ENCODE results near the gene OR1C1. TPM values are rescaled to one million over a fixed set of nuclear protein-coding genes. Genes with fewer than 3 reads are reported as not detected.
"Not testable (repeated sequence)": the region's sequence is repeated elsewhere in the genome, so short reads cannot be mapped to it uniquely, and the experiment has no call there.

OR1C1 gene, protein sequence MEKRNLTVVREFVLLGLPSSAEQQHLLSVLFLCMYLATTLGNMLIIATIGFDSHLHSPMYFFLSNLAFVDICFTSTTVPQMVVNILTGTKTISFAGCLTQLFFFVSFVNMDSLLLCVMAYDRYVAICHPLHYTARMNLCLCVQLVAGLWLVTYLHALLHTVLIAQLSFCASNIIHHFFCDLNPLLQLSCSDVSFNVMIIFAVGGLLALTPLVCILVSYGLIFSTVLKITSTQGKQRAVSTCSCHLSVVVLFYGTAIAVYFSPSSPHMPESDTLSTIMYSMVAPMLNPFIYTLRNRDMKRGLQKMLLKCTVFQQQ
- not detected for total RNA-seq
- long read RNA-seq: 0 reads

DNA sequence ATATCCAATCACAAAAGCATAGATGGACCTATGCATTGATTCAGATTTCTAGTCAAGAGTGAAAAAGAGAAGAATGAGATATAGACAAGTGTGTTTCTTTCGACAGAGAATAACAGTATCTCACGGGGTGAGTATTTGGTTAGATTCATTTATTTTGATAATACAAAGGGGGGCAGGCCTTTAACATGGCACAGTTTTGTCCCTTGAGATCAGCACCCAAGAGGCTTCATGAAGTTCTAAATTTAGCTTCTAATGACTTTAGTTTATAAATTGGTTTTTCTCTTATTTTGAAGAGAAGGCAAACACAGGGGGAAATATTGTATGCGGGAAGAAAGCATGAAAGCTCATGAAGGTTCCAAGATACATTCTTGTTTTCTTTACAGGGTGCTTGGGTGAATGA is at the start of gene OR1C1:
Gene OR1C1 (minus strand): TSS at position 101 of the 400 bp plus-strand sequence. CDS start 2,150 bp downstream, outside the sequence.
- no peak for DNase-seq (ENCODE audit: low spot score)
- intact Hi-C loops (cut with DNase I): no loop called here

DNA sequence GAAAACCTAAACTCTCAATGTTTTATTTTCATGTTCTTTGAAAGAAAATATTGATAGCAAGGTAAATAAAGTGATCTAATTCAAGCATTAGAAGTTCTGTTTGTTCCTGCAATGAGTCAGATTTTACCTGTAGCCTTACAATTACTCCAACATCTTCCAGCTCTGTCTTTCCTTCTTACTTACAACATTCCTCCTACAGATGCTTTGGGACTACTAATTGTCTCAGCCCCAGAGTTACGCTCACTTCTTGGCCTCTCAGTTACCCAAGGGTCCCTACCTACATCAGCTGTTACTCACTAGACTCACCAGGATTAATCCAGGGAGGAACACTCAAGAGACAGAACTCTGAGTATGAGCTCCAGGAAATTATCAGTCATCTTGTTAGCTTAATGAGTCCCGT is 37.2 kb upstream of the OR1C1 start:
- intact Hi-C loops (cut with DNase I): no loop called here
- no peak for DNase-seq (ENCODE audit: low spot score)

DNA sequence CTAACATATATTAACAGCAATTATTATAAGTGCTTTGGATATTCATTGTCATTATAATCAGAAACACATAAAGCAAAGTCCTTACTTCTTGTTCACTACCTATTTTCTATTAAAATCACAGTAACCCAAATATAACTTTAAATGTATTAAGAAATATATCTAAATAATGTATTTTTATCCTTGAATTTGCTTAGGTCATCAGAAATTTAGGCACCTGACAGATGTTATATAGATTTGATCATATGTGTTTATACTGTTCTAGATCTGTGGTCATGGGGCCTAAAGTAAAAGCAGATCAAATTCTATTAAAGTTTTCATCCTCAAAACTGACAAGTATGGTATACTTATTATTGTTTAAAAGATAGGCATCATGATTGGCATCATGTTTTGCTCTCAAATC is 9.2 kb upstream of the OR1C1 start:
- intact Hi-C loops (cut with DNase I): no loop called here
- DNase-seq (ENCODE audit: low spot score): no peak

DNA sequence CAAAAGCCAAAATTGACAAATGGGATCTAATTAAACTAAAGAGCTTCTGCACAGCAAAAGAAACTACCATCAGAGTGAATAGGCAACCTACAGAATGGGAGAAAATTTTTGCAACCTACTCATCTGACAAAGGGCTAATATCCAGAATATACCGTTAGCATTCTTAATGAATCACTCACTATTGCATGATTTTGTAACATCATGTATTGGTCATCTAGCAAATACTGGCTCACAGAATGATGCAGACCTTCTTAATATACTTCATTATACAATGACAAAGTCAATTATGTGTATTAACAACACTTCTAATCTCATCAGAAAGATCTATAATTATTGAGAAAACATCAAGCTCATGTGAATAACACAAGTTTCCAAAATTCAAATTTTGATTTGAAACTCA is 6.0 kb downstream of the OR1C1 start:
- intact Hi-C loops (cut with DNase I): not testable (repeated sequence)

DNA sequence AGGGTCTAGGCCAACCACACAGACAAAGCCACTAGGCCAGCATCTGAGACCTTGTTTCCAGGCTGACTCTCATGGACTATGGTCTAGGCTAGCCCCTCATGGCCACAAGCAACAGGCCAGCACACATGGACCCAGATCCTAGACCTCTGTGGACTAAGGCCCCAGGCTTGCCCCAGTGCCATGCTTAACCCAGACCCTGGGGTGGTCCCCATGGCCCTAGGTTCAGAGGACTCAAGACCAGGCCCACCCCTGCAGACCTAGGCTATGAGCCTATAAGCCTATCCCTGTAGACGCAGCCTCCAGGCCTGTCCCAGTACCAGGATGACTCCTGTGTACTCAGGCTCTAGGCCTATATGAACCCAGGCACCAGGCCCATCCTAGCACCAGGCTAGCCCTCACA is 10.5 kb downstream of the OR1C1 start:
- no peak for DNase-seq (ENCODE audit: low spot score)
- intact Hi-C loops (cut with DNase I): no loop called here

More for the DNA sequence above, 6.0 kb downstream of the OR1C1 start:
- not testable (repeated sequence) for DNase-seq (ENCODE audit: low spot score)

DNA sequence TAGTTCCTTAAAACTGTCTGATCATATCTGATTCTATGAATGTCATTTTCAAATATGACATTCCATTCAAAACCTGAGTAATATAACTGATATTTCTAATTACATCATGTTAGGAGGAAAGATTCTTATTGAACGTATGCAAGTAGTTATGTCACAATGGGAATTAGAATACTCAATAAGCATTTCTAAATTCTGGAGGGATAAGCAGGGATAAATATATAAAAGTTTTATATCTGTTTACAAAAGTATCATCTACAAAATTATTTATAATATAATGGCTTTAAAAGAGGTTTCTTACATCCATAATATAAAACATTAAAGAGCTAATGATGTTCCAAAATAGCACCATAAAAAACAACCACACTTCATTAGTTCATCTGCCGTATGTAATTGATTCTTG is 12.3 kb downstream of the OR1C1 start, which contains the start of gene OR14A2:
Gene OR14A2 (minus strand): TSS at position 101 of the 400 bp plus-strand sequence.
- DNase-seq (ENCODE audit: low spot score): no peak
- intact Hi-C loops (cut with DNase I): no loop called here

DNA sequence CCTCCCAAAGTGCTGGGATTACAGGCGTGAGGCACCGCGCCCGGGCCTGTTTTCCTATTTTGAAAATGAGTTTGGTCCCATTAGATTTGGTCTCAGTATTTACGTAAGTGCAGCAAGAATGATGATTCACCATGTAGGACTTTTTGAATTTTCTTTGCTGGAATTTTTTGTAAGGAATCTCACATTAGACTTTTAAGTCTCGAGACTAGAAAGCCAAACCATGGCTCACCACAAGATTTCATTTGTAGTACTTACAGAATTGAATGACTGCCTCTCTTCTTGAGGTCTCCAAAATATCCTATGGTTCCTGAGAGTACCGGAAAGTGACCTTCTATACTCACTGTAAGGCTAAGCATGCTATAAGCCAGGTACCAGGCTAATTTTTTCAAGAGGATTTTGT is 12.7 kb downstream of the OR1C1 start:
- intact Hi-C loops (cut with DNase I): no loop called here
- no peak for DNase-seq (ENCODE audit: low spot score)

DNA sequence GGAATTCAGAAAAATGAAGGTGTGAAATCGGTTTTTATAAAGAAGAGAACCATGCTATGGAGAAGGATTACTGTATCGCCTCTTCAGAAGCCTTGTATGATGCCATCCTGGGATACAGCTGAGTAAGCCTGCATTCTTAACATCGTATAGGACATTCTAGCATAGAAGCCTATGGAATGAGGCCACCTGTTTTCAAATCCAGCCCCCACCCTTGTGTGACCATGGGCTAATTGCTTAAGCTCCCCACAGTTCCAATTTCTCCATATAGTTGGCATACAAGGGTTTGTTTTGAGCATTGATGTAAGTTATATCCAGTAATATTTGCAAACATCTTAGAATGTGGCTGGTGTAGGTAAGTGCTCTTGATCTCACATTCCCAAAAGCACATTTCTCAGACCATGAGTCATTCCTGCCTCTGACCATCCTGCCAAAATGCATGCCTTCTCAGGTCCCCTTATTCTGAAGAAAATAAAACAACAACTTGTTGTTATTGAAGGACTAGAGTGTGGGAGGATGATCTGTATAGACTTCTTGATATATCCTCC is 13.9 kb downstream of the OR1C1 start:
- intact Hi-C loops (cut with DNase I): no loop called here
- DNase-seq (ENCODE audit: low spot score): no peak

DNA sequence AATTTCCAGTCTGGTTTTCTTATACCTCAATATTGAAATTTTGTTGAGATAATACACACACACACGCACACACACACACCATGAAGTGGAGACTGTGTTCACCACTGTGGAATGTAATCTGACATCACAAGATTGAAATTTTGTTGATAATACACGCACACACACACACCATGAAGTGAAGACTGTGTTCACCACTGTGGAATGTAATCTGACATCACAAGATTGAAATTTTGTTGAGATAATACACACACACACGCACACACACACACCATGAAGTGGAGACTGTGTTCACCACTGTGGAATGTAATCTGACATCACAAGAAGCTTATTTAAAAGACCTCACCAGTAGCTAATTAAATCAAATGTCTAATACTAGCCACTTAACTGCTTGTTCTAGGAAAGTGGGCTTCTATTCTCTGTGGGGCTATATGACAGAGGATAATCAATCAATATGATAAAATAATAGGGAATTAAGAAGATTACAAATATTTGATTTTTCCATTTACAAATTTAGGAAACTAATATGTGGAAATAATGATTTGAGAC is 18.1 kb downstream of the OR1C1 start:
- intact Hi-C loops (cut with DNase I); DNase-seq (ENCODE audit: low spot score): not testable (repeated sequence)

DNA sequence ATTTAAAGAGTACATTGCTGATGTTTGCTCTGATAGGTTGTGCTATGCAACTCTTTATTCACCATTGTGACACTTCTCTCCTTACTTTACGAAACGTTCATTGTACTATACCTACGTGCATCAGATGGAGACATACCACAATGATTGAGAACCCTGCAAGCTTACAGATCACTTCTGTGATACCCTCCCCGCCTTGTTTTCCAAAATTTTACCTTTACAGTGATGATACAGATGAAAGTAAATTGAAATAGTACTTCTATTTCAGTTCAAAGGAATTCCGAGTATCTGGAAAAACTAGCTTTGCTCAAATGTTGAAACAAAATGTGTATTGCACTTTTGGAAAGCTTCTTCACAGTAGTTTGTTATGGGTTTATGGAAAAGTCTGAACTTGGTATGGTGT is 18.6 kb downstream of the OR1C1 start:
- intact Hi-C loops (cut with DNase I): no loop called here
- DNase-seq (ENCODE audit: low spot score): no peak

DNA sequence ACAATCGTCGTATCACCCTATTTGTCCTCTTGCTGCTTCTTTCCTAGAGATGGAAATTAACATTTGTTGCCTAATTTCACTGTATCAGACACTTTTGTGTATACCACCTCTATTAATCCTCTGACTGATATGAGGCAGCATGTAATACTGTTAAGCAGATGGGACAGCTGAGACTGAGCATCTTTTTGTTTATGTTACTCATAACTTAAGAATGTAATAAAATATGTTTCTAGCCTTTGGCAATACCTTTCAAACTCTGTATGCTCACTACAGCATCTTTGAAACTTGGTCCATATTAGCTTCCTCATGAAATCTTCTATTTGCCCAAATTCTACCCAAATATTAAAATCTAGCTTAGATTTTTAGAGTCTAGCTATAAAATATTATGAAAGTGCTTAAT is 19.6 kb downstream of the OR1C1 start:
- intact Hi-C loops (cut with DNase I): no loop called here
- no peak for DNase-seq (ENCODE audit: low spot score)

DNA sequence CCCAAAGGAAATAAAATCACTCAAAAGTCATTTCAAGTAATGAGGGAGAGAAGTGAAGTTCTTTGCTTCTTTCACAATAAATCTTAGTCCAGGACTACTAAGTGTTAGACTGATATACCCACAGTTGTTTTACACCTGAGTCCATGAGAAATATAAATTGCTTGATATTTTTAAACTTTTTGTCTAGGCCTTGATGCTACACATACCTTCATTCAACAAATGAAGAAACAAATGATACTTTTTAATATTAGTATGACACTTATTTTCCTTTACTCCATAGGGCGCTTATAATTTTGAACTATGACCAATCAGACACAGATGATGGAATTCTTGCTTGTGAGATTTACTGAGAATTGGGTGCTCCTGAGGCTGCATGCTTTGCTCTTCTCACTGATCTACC is 22.0 kb downstream of the OR1C1 start, which contains the start of gene OR14K1:
Gene OR14K1 (plus strand): TSS at position 301 of the 400 bp plus-strand sequence. CDS start 0 bp downstream, at position 301.
- no peak for DNase-seq (ENCODE audit: low spot score)
- intact Hi-C loops (cut with DNase I): no loop called here

DNA sequence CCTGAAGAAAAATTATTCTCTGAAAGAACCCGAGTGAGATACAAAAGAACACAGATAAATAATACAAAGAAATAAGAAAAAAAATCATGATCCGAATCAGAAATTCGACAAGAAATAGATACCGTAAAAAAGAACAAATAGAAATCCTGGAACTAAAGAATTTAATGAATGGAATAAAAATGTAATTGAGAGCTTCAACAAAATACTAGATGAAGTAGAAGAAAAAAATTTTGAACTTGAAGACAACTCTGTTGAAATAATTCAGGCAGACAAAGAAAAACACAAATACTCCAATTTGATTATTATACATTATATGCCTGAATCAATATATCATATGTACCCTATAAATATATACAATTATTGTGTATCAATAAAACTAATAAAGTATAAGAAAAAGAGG is 39.1 kb downstream of the OR1C1 start:
- DNase-seq (ENCODE audit: low spot score): no peak
- intact Hi-C loops (cut with DNase I): no loop called here

DNA sequence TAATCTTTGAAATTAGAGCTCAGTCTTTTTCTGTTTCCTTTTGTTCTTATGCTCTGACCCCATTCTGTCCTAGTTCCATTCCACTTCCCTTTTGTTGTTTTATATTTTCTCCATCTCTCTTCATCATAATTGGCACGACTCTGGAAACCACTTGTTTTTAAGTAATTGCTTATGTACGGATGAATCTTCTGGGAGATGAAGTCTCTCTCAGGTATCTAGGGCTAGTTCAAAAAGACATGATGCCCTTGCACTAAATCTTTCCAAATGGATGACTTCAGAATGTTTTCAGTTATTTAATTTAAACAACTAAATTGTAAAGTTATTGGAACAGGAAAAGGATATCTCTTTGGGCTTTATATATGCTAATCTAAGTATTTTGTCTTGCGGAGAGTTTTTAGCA is 43.8 kb downstream of the OR1C1 start, which contains the start of gene OR6F1:
Gene OR6F1 (minus strand): TSS at position 101 of the 400 bp plus-strand sequence. CDS start 3,891 bp downstream, outside the sequence.
- DNase-seq (ENCODE audit: low spot score): no peak
- intact Hi-C loops (cut with DNase I): no loop called here

DNA sequence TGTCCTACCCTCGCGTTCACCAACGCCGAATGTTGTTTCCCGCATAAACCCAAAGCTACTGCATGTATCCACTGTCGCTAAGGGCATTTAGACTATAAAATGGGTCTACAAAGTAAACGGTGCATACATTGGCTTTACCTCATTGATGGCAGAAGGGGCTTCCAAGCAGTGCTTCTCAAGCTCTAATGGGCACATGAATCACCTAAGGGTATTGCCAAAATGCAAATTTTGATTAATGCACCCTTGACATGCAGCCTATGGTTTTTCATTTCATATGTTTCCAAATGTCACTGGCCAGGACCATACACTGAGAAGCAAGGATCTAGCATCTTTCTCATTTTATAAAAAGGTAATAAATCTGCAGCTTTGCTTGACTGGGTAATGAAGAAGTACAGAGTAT is 46.6 kb downstream of the OR1C1 start:
- DNase-seq (ENCODE audit: low spot score): no peak
- intact Hi-C loops (cut with DNase I): no loop called here

DNA sequence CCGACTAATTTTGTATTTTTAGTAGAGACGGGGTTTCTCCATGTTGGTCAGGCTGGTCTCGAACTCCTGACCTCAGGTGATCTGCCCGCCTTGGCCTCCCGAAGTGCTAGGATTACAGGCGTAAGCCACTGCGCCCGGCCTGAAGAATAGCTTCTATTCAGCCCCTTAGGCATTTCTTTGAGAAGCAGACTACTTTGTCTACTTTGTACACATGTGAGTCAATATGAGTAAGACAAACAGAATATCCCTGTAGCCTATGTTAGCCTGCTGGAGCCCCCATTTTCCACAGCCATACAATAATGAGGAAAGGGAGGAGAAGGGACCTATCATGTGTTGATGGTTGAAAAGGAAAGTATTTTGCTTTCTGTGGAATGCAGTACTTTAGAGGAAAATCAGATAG is 49.7 kb downstream of the OR1C1 start:
- DNase-seq (ENCODE audit: low spot score); intact Hi-C loops (cut with DNase I): not testable (repeated sequence)

Other genes starting within 250 kb of the OR1C1 start
- not detected for gene OR2C3, start 224.1 kb downstream of the OR1C1 start, total RNA-seq
- gene GCSAML, start 211.4 kb downstream of the OR1C1 start, total RNA-seq: not detected
- not detected for gene OR2G2, start 172.2 kb downstream of the OR1C1 start, total RNA-seq
- gene OR2G3, start 155.0 kb downstream of the OR1C1 start, total RNA-seq: not detected
- gene OR13G1, start 80.8 kb downstream of the OR1C1 start, total RNA-seq: not detected
- gene OR6F1, start 43.9 kb downstream of the OR1C1 start, total RNA-seq: not detected
- gene OR14K1, start 21.9 kb downstream of the OR1C1 start, total RNA-seq: not detected
- not detected for gene OR14A2, start 12.4 kb downstream of the OR1C1 start, total RNA-seq
- gene OR14A16, start 63.6 kb upstream of the OR1C1 start, total RNA-seq: not detected
- gene OR11L1, start 81.3 kb upstream of the OR1C1 start, total RNA-seq: not detected
- gene TRIM58, start 96.6 kb upstream of the OR1C1 start, total RNA-seq: 1.2 TPM
- not detected for gene OR2W3, start 135.0 kb upstream of the OR1C1 start, total RNA-seq
- not detected for gene OR2T8, start 159.7 kb upstream of the OR1C1 start, total RNA-seq
- not detected for gene OR2AJ1, start 164.3 kb upstream of the OR1C1 start, total RNA-seq
- gene OR2L8, start 188.3 kb upstream of the OR1C1 start, total RNA-seq: not detected
- not detected for gene OR2AK2, start 204.7 kb upstream of the OR1C1 start, total RNA-seq